Stimulated activated CD4-positive, alpha-beta T cell treated with anti-CD3 and anti-CD28 coated beads, Interleukin-15, amount 100 ng/mL, for 1 hour (primary cell): Measurements from ENCODE around the gene MUC2.
"Not testable (repeated sequence)": the region's sequence is repeated elsewhere in the genome, so short reads cannot be mapped to it uniquely, and the experiment has no call there.

Source experiments
- DNase-seq, 2 donors: peaks; one replicate each; pipeline ENCODE4 v3.0.0-alpha.2; 2020; ENCODE audit warnings: low read depth in 1 of 2, low spot score in 1 of 2

The MUC2 gene

GRCh38 chr11:1103401-1104360 lies 29.0 kb downstream of the MUC2 start:
- DNase-seq = no peak

GRCh38 chr11:1104411-1105182 lies 29.9 kb downstream of the MUC2 start:
- DNase-seq = no peak

- no peak for DNase-seq
These were observed 30.5 kb downstream of the MUC2 start for GRCh38 chr11:1105183-1105565.

GRCh38 chr11:1106387-1106786 lies 31.7 kb downstream of the MUC2 start:
- no peak for DNase-seq

- no peak for DNase-seq
These were observed 32.9 kb downstream of the MUC2 start for GRCh38 chr11:1107316-1108245.

GRCh38 chr11:1108246-1108900 lies 33.7 kb downstream of the MUC2 start:
- no peak for DNase-seq

- DNase-seq = no peak
These were observed 34.6 kb downstream of the MUC2 start for GRCh38 chr11:1109101-1109917.

GRCh38 chr11:1109918-1110705 lies 35.4 kb downstream of the MUC2 start:
- DNase-seq = no peak

- no peak for DNase-seq
These were observed 37.0 kb downstream of the MUC2 start for GRCh38 chr11:1111545-1112212.

- DNase-seq = no peak
These were observed 37.9 kb downstream of the MUC2 start for GRCh38 chr11:1112351-1113191.

- no peak for DNase-seq
These were observed 38.9 kb downstream of the MUC2 start for GRCh38 chr11:1113405-1114201.

- not testable (repeated sequence) for DNase-seq
These were observed 40.6 kb downstream of the MUC2 start for GRCh38 chr11:1115292-1115691.

- no peak for DNase-seq
These were observed 41.4 kb downstream of the MUC2 start for GRCh38 chr11:1116104-1116503.

- DNase-seq = no peak
These were observed 42.2 kb downstream of the MUC2 start for GRCh38 chr11:1116666-1117390.

- no peak for DNase-seq
These were observed 43.3 kb downstream of the MUC2 start for GRCh38 chr11:1117992-1118391.
